Measurements from ENCODE around the gene CERS1.

CERS1 gene

GRCh38 chr19:18855647-18856384 is 40.1 kb downstream of the CERS1 start:
- no peak for DNase-seq

DNA sequence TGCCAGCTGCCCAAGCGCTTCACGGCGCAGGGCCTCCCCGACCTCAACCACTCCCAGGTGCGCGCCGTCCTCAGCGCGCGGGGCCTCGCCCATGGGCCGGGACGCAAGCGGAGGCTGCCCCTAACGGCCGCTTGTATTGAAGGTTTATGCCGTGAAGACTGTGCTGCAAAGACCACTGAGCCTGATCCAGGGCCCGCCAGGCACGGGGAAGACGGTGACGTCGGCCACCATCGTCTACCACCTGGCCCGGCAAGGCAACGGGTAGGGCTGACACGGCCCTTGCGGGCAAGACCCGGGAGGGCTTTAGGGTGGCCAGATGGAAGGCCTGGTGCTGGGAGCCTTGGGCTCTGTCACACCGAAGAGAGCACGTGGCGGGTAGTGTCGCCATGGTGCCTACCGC is 41.0 kb downstream of the CERS1 start:
- no peak for DNase-seq

GRCh38 chr19:18853755-18854427 is 42.1 kb downstream of the CERS1 start:
- DNase-seq, result no peak

GRCh38 chr19:18852648-18853047 is 43.3 kb downstream of the CERS1 start:
- no peak for DNase-seq

DNA sequence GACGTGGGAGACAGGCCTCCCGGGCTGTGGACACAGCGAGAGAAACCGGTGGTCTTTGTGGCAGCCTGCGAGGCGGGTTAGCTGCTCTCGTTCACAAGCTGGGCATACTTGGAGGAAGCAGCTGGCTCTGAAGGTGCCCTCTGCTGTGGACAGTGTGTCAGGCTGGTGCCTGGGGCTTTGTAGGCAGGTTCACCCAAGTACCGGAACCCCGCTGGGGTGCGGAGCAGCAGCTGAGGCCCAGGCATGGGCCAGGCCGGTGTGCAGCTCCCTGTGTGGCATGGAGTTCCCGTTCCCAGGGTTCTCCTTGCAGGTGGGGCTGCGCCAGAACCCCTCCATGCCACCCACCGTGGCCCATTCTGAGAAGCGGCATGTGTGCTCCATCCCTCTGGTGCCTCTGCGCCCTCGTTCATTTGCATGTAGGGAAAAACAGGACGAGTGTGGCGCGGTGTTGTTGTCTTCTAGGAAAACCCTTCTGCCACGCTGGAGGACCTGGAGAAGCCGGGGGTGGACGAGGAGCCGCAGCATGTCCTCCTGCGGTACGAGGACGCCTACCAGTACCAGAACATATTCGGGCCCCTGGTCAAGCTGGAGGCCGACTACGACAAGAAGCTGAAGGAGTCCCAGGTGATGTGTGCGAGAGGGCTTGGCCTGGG is 44.2 kb downstream of the CERS1 start:
- no peak for DNase-seq

DNA sequence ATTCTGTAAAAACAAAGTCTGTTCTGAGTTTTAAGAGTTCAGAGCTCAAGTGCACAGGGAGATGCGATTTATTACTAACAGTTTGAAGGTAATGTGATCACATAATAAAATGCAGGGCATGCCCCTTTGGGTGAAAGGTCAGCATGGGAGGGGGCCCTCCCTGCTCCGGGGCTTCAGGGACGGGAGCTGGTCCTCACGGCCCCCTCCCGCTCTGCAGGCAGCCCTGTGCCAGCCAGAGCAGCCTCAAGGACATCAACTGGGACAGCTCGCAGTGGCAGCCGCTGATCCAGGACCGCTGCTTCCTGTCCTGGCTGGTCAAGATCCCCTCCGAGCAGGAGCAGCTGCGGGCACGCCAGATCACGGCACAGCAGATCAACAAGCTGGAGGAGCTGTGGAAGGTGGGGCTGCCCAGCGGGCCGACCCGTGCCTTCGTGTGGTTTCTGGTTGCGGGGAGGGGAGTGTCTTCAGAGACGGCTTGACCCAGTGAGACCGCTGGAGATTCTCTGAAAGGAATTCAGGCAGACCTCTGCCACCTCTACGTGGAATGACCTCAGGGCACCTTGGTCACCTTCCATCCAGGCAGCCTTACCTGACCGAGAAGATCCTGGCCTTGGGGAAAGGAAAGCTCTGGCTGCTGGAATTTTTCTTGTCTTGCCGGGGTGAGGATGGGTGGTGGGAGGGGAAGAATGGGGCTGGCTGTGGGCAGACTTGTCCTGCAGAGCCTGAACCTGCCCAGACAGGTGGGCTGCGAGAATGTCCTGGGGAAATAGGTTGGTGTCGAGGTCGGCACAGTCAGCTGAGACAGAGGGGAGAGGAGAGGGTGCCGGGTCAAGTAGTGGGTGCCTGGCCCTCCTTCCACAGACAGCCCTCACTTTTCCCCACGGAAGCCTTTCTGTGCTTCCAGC is 45.2 kb downstream of the CERS1 start:
- DNase-seq, result no peak

GRCh38 chr19:18849838-18850400 is 46.0 kb downstream of the CERS1 start:
- DNase-seq, result no peak

DNA sequence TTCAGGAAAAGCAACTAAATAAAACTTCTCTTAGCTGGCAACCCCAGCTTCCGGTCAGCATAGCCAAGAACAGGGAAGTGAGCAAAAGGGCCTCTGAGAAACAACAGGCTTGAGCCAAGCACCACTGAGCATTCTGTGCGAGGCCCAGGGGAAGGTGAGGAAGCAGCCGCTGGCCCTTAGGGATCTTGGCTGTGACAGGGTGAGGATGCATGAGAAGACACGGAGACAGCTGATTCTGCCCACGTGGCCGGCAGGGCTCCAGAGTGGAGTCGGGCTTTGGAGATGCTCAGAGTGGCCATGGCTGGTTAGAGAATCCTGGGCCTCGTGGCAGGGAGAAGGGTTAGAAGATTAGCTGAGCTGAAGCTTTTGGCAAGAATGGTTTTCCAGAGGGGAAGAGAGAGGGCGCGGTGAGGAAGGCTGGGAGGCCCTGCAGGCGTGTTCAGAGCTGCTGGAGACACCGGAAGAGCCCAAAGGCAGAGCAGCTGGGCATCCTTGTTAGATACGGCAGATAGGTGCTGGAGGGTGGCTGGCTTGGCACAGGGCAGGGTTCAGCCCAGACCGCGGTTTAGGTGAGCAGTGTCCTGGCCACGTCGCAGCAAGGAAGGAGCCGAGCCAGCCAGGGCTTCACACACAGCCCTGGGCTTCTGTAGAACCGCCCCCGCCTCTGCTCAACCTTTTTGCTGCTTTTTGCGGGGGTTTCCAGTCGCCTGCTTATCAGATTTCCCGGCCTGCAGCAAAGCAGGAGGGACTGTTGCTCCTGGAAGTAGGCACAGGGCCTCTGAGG is 46.9 kb downstream of the CERS1 start:
- no peak for DNase-seq

DNA sequence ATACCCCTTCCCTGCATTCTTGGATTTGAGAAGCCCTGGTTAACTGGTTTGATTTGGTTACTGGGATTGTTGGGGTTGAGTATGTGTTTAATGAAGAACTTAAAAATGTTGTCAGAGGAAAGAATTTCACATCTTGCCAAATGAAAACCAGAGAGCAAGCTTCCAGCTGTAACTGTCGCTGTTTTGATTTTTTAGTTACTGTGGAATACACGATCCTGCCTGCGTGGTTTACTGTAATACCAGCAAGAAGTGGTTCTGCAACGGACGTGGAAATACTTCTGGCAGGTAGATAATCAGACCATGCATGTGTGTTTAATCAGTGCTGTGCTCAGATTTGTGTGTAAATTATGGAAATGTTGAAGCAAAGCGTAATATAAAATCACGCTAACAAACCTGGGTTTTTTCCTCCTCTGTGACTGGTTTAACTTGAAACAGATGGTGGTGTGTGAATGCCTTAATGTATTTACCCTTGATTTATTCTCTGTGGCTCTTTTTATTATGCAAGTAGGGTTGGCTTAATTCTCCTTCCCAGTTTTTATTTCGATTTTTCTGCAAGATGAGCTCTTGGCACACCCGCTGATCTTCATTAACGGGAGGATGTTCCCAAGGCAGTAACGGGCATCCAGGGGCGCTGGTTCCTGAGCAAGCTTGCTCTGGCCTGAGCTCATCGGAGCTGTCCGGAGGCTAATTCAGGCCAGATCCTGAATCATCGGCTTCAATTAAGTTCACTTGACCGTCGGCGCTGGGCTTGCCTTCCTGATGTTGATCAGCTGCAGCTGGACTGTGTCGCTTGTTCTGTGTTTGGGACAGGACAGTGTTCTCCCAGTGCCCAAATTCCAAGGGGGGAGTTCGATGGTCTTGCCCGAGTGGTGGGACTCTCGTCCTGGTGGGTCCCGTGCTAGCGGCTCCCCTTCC is 48.2 kb downstream of the CERS1 start:
- no peak for DNase-seq

GRCh38 chr19:18846862-18847548 is 49.0 kb downstream of the CERS1 start:
- DNase-seq, result peak; percentile 54 to 61

DNA sequence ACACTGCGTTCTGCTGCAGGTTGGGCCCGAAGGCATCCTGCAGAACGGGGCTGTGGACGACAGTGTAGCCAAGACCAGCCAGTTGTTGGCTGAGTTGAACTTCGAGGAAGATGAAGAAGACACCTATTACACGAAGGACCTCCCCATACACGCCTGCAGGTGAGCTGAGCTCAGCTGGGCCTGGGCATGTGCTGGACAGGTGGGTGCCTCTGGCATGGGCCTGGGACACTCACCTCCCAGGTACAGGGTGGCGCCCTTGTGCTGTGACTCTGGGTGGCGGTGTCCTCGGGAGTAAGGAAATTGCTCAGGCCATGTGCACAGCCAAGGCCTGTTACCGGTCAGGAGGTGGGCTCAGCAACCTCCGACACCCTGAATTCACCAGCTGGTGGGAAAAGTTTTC is 50.0 kb downstream of the CERS1 start:
- no peak for DNase-seq

GRCh38 chr19:18844806-18845329 is 51.1 kb downstream of the CERS1 start:
- no peak for DNase-seq

- no peak for DNase-seq
These were observed 52.0 kb downstream of the CERS1 start for GRCh38 chr19:18843960-18844359.

DNA sequence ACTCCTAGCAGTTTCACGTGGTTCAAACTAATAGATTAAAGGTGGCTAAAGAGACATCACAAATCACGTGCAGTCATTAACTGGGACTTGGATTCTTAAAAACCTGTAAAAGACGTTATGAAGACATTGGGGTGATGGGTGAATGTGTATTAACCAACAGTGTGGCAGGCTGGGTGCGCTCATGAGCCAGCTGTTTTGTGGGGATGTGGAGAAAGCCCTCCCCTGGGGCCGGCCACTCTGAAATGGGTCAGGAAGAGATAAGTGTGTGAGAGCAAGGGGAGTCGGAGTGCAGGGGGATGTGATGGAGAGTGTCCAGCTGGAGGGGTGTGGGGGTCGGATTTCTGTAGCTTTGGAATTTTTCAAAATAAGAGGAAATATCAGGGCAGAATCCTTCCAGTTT is 53.8 kb downstream of the CERS1 start:
- DNase-seq, result no peak

DNA sequence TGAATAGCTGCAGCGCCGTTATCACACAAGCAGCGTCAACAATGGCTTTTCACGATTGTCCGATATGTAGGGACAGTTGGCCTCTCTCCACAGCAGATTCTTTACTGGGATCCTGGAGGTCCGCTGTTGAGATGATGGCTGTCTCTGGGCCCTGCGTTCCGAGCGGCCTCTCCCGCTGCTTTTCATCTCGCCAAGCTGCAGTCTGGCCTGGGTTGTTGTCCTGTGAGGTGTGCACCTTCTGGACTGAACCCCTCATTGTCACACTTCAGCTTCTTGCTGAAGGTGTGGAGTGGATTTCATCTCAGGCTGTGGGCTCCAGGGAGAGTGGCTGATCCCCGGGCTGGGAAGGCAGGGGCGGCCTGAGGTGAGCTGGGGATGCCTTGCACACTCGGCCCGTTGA is 54.6 kb downstream of the CERS1 start:
- DNase-seq, result no peak

DNA sequence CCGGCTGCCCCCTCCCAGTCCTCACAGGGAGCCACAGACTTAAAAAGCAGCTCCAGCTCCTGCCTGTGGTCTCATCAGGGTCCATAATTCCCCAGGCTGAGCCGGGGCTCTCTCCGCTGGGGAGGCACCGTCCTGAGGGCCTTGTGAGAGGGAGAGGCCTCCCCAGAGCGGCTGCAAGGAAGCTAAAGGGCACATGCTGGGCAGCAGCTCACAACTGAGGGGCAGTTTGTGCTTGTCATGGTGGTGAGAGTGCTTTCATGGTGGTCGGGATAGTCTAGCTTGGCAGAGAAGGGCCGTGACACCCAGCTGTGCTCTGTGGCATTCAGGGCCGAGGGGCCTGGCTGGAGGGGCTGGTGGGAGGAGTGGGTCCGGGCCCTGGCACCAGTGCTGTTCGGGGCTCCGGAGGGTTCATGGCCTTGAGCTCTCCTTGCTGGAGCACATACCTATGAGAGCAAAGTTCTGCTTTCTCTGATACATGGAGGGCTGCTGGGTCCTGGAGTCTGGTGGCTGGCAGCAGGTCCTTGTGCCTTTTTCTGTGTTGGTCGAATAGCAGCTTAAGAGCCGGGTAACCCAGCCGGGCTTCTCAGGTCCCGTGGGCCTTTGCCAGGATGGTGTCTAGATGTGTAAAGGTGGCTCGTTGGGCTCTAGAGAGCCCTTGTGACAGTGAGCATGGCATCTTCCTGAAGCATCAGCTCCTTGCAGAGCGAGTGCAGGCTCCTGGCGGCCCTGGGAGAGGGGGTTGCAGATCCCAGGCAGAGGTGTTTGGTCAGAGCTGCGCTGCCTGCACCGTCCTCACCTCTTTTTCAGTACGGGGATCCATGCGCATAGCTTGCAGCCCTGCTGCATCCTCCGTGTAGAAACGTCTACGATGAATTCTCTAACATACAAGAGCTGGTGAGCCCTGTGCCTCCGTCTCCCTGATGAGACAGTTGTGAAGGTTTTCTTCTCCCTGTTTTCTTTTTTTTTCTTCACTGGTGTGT is 55.4 kb downstream of the CERS1 start:
- DNase-seq, result no peak

GRCh38 chr19:18839465-18840287 is 56.3 kb downstream of the CERS1 start:
- no peak for DNase-seq

- DNase-seq, result no peak
These were observed 61.3 kb downstream of the CERS1 start for GRCh38 chr19:18834644-18834984.

Measured in activated CD4-positive, alpha-beta T cell treated with anti-CD3 and anti-CD28 coated beads, Interleukin-2, amount 50 U/mL, for 4 hours (primary cell).